Smooth muscle cell (in vitro differentiated cells): ENCODE measurements around the gene CKMT2. TPM values are rescaled to one million over a fixed set of nuclear protein-coding genes. Genes with fewer than 3 reads are reported as not detected.

Experiments used
- DNase-seq: peaks from one replicate; lab custom pipeline; 2025; ENCODE audit not compliant: unreplicated experiment; lab: John Stamatoyannopoulos, UW
- H2AFZ ChIP-seq: fragments of 200-600 bp; sonication (generic); 2 replicates; pipeline ENCODE4 v1.6.0; 2016; ENCODE audit warnings: antibody characterized with exemption, low read depth, mild to moderate bottlenecking
- H3F3A ChIP-seq: fragments of 200-600 bp; sonication (generic); 2 replicates; pipeline ENCODE4 v1.6.0; 2017; ENCODE audit warnings: antibody characterized with exemption, low read depth
- H3K27ac ChIP-seq: fragments of 200-600 bp; sonication (generic); 2 replicates; pipeline ENCODE4 v1.5.1; 2016; ENCODE audit warnings: low read depth, mild to moderate bottlenecking
- H3K27me3 ChIP-seq: fragments of 200-600 bp; sonication (generic); 2 replicates; pipeline ENCODE4 v1.6.1; 2016; ENCODE audit warnings: low read depth, mild to moderate bottlenecking
- H3K36me3 ChIP-seq: fragments of 200-600 bp; sonication (generic); 2 replicates; pipeline ENCODE4 v1.5.1; 2016; ENCODE audit warnings: low read depth
- H3K4me1 ChIP-seq: fragments of 200-600 bp; sonication (generic); 2 replicates; pipeline ENCODE4 v1.5.1; 2016; ENCODE audit warnings: low read depth
- H3K4me2 ChIP-seq: fragments of 200-600 bp; sonication (generic); 2 replicates; pipeline ENCODE4 v1.6.0; 2016; ENCODE audit warnings: mild to moderate bottlenecking
- H3K4me3 ChIP-seq: fragments of 200-600 bp; sonication (generic); 2 replicates; pipeline ENCODE4 v1.5.1; 2016; ENCODE audit warnings: mild to moderate bottlenecking
- H3K79me2 ChIP-seq: fragments of 200-600 bp; sonication (generic); 2 replicates; pipeline ENCODE4 v1.6.0; 2016; ENCODE audit warnings: low read depth, mild to moderate bottlenecking
- H3K9ac ChIP-seq: fragments of 200-600 bp; sonication (generic); 2 replicates; pipeline ENCODE4 v1.6.0; 2016; ENCODE audit warnings: low read depth
- H3K9me3 ChIP-seq: fragments of 200-600 bp; sonication (generic); replicated peaks from 2 replicates; pipeline ENCODE4 v1.5.1; 2016; ENCODE audit warnings: low read depth
- H4K20me1 ChIP-seq: fragments of 200-600 bp; sonication (generic); 2 replicates; pipeline ENCODE4 v1.6.0; 2016; ENCODE audit warnings: low read depth
- CTCF ChIP-seq: fragments of 200-600 bp; sonication (generic); IDR thresholded peaks from 2 replicates; pipeline ENCODE4 v1.5.1; 2017; ENCODE audit warnings: borderline replicate concordance, mild to moderate bottlenecking, antibody characterized with exemption; ENCODE audit not compliant: insufficient read depth, poor library complexity, severe bottlenecking
- WGBS: methylation state at CpG from one replicate; pipeline ENCODE4 v1.1.7; 2016; ENCODE audit warnings: low lambda C conversion rate; 5-methylcytosine and 5-hydroxymethylcytosine counted together
- polyA plus RNA-seq: library from polyadenylated mRNA; unstranded; fragments of >200 nt; fragmentation: Nextera tagmentation; extraction: Ambion mirVana; gene quantifications from 2 replicates; pipeline ENCODE4 v1.2.1, GENCODE V29; 2016
- total RNA-seq: library from RNA; depleted of rRNA; stranded (reverse); fragments of >200 nt; gene quantifications from 2 replicates; pipeline ENCODE4 v1.2.3, GENCODE V29; 2014

The CKMT2 gene
- total and polyA plus RNA-seq, 2 experiments from 2014 or later, result 1.5 TPM; not detected in 1

GRCh38 chr5:81195335-81195929 lies 37.7 kb upstream of the CKMT2 start:
- no peak overlapping the region for H3K27ac ChIP-seq
- no peaks in the 10 kb centered on the region for H3K79me2 ChIP-seq
- H3K4me1 ChIP-seq, result peaks cover 3% of the 10 kb centered on the region
- peak overlapping the region; percentile 68 for H3K4me2 ChIP-seq
- no peak overlapping the region for H3K4me3 ChIP-seq
- no peaks in the 10 kb centered on the region for H4K20me1 ChIP-seq
- no peak for TF ChIP-seq CTCF
- no peak overlapping the region for H2AFZ ChIP-seq
- WGBS, result 79% methylated on average over 5 of the region's 5 CpGs
- no peaks in the 10 kb centered on the region for H3K27me3 ChIP-seq
- H3K36me3 ChIP-seq, result no peaks in the 10 kb centered on the region
- no peak overlapping the region for H3K9ac ChIP-seq
- no peak for DNase-seq
- H3K9me3 ChIP-seq, result no peaks in the 10 kb centered on the region
- H3F3A ChIP-seq, result no peaks in the 10 kb centered on the region

- no peak for DNase-seq
- H2AFZ ChIP-seq, result no peak overlapping the region
- WGBS, result 90% methylated on average over 2 of the region's 2 CpGs
Measured at GRCh38 chr5:81202655-81203054, 30.5 kb upstream of the CKMT2 start.

GRCh38 chr5:81203729-81204128 lies 29.4 kb upstream of the CKMT2 start:
- no peak overlapping the region for H3K9ac ChIP-seq
- H3K27me3 ChIP-seq, result no peaks in the 10 kb centered on the region
- DNase-seq, result no peak
- 89% methylated on average over 3 of the region's 3 CpGs for WGBS
- TF ChIP-seq CTCF, result no peak
- H3K27ac ChIP-seq, result no peak overlapping the region
- H3K36me3 ChIP-seq, result no peaks in the 10 kb centered on the region
- H2AFZ ChIP-seq, result no peak overlapping the region
- H3F3A ChIP-seq, result no peaks in the 10 kb centered on the region
- no peaks in the 10 kb centered on the region for H3K9me3 ChIP-seq
- no peaks in the 10 kb centered on the region for H4K20me1 ChIP-seq
- H3K79me2 ChIP-seq, result no peaks in the 10 kb centered on the region
- H3K4me2 ChIP-seq, result no peak overlapping the region
- H3K4me1 ChIP-seq, result no peaks in the 10 kb centered on the region
- H3K4me3 ChIP-seq, result no peak overlapping the region

More at GRCh38 chr5:81202655-81203054, 30.5 kb upstream of the CKMT2 start:
- Histone ChIP-seq H3K27ac (no peak overlapping the region), H3F3A (no peaks in the 10 kb centered on the region), H3K9me3 (no peaks in the 10 kb centered on the region), H3K79me2 (no peaks in the 10 kb centered on the region), H3K27me3 (no peaks in the 10 kb centered on the region), H3K4me3 (no peak overlapping the region), H3K4me2 (no peak overlapping the region), H3K36me3 (no peaks in the 10 kb centered on the region), H3K9ac (no peak overlapping the region), H3K4me1 (no peaks in the 10 kb centered on the region), H4K20me1 (no peaks in the 10 kb centered on the region)
- TF ChIP-seq CTCF, result no peak

GRCh38 chr5:81204205-81204604 lies 28.9 kb upstream of the CKMT2 start:
- no peaks in the 10 kb centered on the region for H3K79me2 ChIP-seq
- H4K20me1 ChIP-seq, result no peaks in the 10 kb centered on the region
- no peaks in the 10 kb centered on the region for H3K4me1 ChIP-seq
- no peak overlapping the region for H3K9ac ChIP-seq
- no peak for TF ChIP-seq CTCF
- H3K27me3 ChIP-seq, result no peaks in the 10 kb centered on the region
- no peaks in the 10 kb centered on the region for H3F3A ChIP-seq
- H3K4me2 ChIP-seq, result no peak overlapping the region
- H3K9me3 ChIP-seq, result no peaks in the 10 kb centered on the region
- H2AFZ ChIP-seq, result no peak overlapping the region
- no peak overlapping the region for H3K4me3 ChIP-seq
- H3K27ac ChIP-seq, result no peak overlapping the region
- WGBS, result 100% methylated on average over 1 of the region's 1 CpG
- no peak for DNase-seq
- H3K36me3 ChIP-seq, result no peaks in the 10 kb centered on the region
